ENCODE measurements around the gene TMEM266. TPM values are rescaled to one million over a fixed set of nuclear protein-coding genes. Genes with fewer than 3 reads are reported as not detected.

Gene TMEM266
- total and polyA plus RNA-seq, 2 of the 4 experiments (the other 2 are of a cell fraction): not detected

DNA sequence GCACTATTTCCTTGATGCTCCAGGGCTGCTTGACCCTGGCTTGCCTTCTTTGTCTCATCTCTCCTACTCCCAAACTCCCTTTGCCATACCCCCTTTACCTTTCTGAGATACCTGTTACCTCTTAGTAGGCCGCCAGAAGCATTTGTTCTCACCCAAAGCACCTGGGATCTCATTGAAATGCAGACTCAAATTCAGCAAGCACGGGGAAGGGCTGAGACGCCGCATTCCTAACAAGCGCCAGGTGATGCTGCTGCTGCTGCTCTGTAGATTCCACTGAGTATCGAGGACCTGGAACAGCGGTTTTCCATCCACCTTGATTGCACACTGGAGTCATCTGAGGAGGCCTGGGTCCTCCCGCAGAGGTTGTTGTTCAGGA is 91.8 kb downstream of the TMEM266 start:
- H2BK20ac ChIP-seq (ENCODE audit: low read depth, low read length): peak overlapping the region; percentile 75
- ChIA-PET POLR2A (ENCODE audit: unreplicated experiment) (no interaction called here), CTCF (interaction anchor here (0.6 to 3.2 kb wide), 3 partner anchors 12 to 716 kb away, joined by 3 to 15 read pairs (median 4); no protein-coding TSS in a partner anchor)
- ATAC-seq (ENCODE audit: low read depth): no peak
- in situ Hi-C loops (cut with MboI; ENCODE audit: low sequenced_read_pairs) (no loop called here), dilution Hi-C loops (cut with HindIII; ENCODE audit: low sequenced_read_pairs, unreplicated experiment) (no loop called here), intact Hi-C loops (cut with micrococcal nuclease) (no loop called here)
- peak overlapping the region; percentile 44 for H3K18ac ChIP-seq (ENCODE audit: low read depth, low read length)
- peak overlapping the region; percentile 77 for H3K4ac ChIP-seq (ENCODE audit: low read depth, low read length)
- peak overlapping the region; percentile 80; the same call in 2 of the 3 replicates for H2BK15ac ChIP-seq (ENCODE audit: low read depth, low read length)
- peak overlapping the region; percentile 67; the same call in 1 of the 2 replicates for H3K14ac ChIP-seq (replicated peaks; ENCODE audit: low read depth, low read length)
- H2AK9ac ChIP-seq (replicated peaks; ENCODE audit: low read depth, low read length, poor library complexity): peak overlapping the region; percentile 43
- peaks cover 23% of the 10 kb centered on the region for H3K9me1 ChIP-seq (ENCODE audit: insufficient read depth, low read length)
- H3K56ac ChIP-seq (ENCODE audit: extremely low read depth, insufficient read depth, low read length): no peak overlapping the region
- H3K4me3 ChIP-seq (ENCODE audit: insufficient read depth, low read depth, low read length): no peak overlapping the region
- WGBS, 2 experiments (ENCODE audit: extremely low coverage in 2 of 2, insufficient read length in 1 of 2): 86% methylated on average over 6 of the region's 8 CpGs; no CpG with 5 or more reads in 1 of the 2 experiments
- 0 out of 2 replicates have a peak overlapping the region, but pooled peaks have one; percentile 13 for H3K23ac ChIP-seq (ENCODE audit: low read depth, low read length)
- peak overlapping the region; percentile 31; the same call in 1 of the 2 replicates for H3K27ac ChIP-seq (ENCODE audit: insufficient read depth, low read length)
- no peak for DNase-seq
- no peak overlapping the region for H3K4me2 ChIP-seq (ENCODE audit: low read depth, low read length)
- no peak overlapping the region for H2AFZ ChIP-seq (replicated peaks; ENCODE audit: low read length, poor library complexity)
- H2BK5ac ChIP-seq (ENCODE audit: low read depth, low read length, poor library complexity, severe bottlenecking): peak overlapping the region; percentile 45
- TF ChIP-seq BHLHE40 (IDR thresholded peaks at IDR 0.05; ENCODE audit: low read depth, low read length): no peak
- TF ChIP-seq NFE2L2 (IDR thresholded peaks at IDR 0.05; ENCODE audit: low read depth, low read length): no peak
- TF ChIP-seq RFX5 (IDR thresholded peaks at IDR 0.05; ENCODE audit: low read depth, low read length): no peak
- no peak for TF ChIP-seq CEBPB (IDR thresholded peaks at IDR 0.05; ENCODE audit: low read depth, low read length)
- TF ChIP-seq POLR2A (IDR thresholded peaks at IDR 0.05; ENCODE audit: low read depth, low read length): no peak
- no peak for TF ChIP-seq USF2 (IDR thresholded peaks at IDR 0.05; ENCODE audit: low read depth, low read length)
- TF ChIP-seq, protein P1, sequence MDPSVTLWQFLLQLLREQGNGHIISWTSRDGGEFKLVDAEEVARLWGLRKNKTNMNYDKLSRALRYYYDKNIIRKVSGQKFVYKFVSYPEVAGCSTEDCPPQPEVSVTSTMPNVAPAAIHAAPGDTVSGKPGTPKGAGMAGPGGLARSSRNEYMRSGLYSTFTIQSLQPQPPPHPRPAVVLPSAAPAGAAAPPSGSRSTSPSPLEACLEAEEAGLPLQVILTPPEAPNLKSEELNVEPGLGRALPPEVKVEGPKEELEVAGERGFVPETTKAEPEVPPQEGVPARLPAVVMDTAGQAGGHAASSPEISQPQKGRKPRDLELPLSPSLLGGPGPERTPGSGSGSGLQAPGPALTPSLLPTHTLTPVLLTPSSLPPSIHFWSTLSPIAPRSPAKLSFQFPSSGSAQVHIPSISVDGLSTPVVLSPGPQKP (IDR thresholded peaks at IDR 0.05; ENCODE audit: borderline replicate concordance, low read depth, low read length): no peak
- no peak for TF ChIP-seq RCOR1 (IDR thresholded peaks at IDR 0.05; ENCODE audit: insufficient replicate concordance, low read length)
- TF ChIP-seq RAD21 (IDR thresholded peaks at IDR 0.05; ENCODE audit: low read length): no peak
- peak overlapping the region; percentile 69 for H4K5ac ChIP-seq (ENCODE audit: low read depth, low read length)
- H4K91ac ChIP-seq (ENCODE audit: insufficient read depth, low read depth, low read length): peak overlapping the region; percentile 86
- H2AK5ac ChIP-seq (ENCODE audit: low read depth, low read length): peak overlapping the region; percentile 71
- H3K9ac ChIP-seq (ENCODE audit: low read depth, low read length): no peak overlapping the region
- no TSS peak for BruUV-seq (replicated peaks)
- peaks cover 42% of the 10 kb centered on the region for H3K4me1 ChIP-seq (ENCODE audit: control insufficient read depth, insufficient read depth, low read length)
- no peaks in the 10 kb centered on the region for H4K20me1 ChIP-seq (ENCODE audit: insufficient read depth, low read length)
- H4K8ac ChIP-seq (ENCODE audit: low read depth in 2 of 2, low read length in 2 of 2): peak overlapping the region; percentile 45 to 63; a peak in 2 of 4 replicates
- no peaks in the 10 kb centered on the region for H3K36me3 ChIP-seq (ENCODE audit: control insufficient read depth, insufficient read depth, low read length)
- no peaks in the 10 kb centered on the region for H3K9me3 ChIP-seq (ENCODE audit: control insufficient read depth, insufficient read depth, low read length)
- peak overlapping the region; percentile 73 for H2BK120ac ChIP-seq (ENCODE audit: low read depth, low read length)
- H3K27me3 ChIP-seq (ENCODE audit: control insufficient read depth, insufficient read depth, low read length): peaks cover 6% of the 10 kb centered on the region
- H3K79me1 ChIP-seq (ENCODE audit: low read depth in 1 of 2, low read length in 2 of 2): no peaks in the 10 kb centered on the region
